Osteocyte (in vitro differentiated cells): ENCODE results near the gene MTOR. TPM values are rescaled to one million over a fixed set of nuclear protein-coding genes. Genes with fewer than 3 reads are reported as not detected.

Experiments used
- DNase-seq: peaks from one replicate; pipeline ENCODE4 v3.0.0; 2021; ENCODE audit warnings: mixed read lengths; ENCODE audit not compliant: unreplicated experiment; ENCODE audit errors: extremely low spot score
- H3K27ac Mint-ChIP-seq: one replicate; pipeline ENCODE4 v1.8.0; 2021; ENCODE audit warnings: mild to moderate bottlenecking, mixed read lengths; ENCODE audit not compliant: unreplicated experiment
- H3K27me3 Mint-ChIP-seq: one replicate; pipeline ENCODE4 v1.8.0; 2021; ENCODE audit warnings: mixed read lengths; ENCODE audit not compliant: unreplicated experiment
- H3K36me3 Mint-ChIP-seq: one replicate; pipeline ENCODE4 v1.8.0; 2021; ENCODE audit warnings: mixed read lengths; ENCODE audit not compliant: unreplicated experiment
- H3K4me1 Mint-ChIP-seq: one replicate; pipeline ENCODE4 v1.8.0; 2021; ENCODE audit warnings: mixed read lengths; ENCODE audit not compliant: unreplicated experiment
- H3K4me3 Mint-ChIP-seq: one replicate; pipeline ENCODE4 v1.8.0; 2021; ENCODE audit warnings: mild to moderate bottlenecking, moderate library complexity, mixed read lengths; ENCODE audit not compliant: unreplicated experiment
- H3K9me3 Mint-ChIP-seq: one replicate; pipeline ENCODE4 v1.8.0; 2021; ENCODE audit warnings: mixed read lengths; ENCODE audit not compliant: unreplicated experiment
- CTCF ChIP-seq: fragments of 200-600 bp; sonication (generic); IDR thresholded peaks from 2 replicates; pipeline ENCODE4 v1.5.0; 2021; ENCODE audit warnings: antibody characterized with exemption, mild to moderate bottlenecking, moderate library complexity
- total RNA-seq: library from RNA; stranded (reverse); gene quantifications from 2 replicates; pipeline ENCODE4 v1.2.1, GENCODE V29; 2021

MTOR gene
- total RNA-seq, 1 donor from 2014 or later, result 42.1 TPM

DNA sequence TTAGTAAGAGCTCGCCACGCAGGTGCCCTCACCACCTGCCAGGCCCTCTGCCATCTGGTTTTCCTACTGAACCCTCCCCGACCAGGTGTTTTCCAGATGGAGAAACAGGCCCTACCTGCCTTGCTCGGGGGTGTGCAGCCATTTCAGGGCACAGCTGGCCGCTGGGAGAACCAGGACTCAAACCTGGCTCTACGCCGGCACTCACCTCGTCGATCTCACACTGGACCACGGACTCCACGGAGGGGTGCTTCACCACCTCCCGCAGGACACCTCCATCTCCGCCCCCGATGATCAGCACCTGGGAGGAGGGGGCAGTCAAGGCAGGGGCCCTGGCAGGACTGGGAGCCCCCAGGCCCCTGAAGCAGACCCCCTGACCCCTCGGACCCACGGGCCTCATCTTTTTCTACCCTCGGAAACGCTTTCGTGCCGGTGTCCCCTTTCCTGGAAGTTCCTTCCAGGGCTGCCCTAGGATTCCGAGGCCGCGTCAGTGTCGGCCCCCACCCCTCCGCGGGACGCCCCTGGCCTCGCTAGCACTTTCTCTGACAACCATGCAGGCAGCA lies 203.7 kb downstream of the MTOR start:
- TF ChIP-seq CTCF, result no peak
- H3K9me3 Mint-ChIP-seq, result no peaks in the 10 kb centered on the region
- H3K36me3 Mint-ChIP-seq, result peaks cover 11% of the 10 kb centered on the region
- no peaks in the 10 kb centered on the region for H3K27me3 Mint-ChIP-seq
- H3K4me3 Mint-ChIP-seq, result peak overlapping the region; percentile 94
- H3K4me1 Mint-ChIP-seq, result peaks cover 16% of the 10 kb centered on the region
- no peak for DNase-seq
- peak overlapping the region; percentile 77 for H3K27ac Mint-ChIP-seq

DNA sequence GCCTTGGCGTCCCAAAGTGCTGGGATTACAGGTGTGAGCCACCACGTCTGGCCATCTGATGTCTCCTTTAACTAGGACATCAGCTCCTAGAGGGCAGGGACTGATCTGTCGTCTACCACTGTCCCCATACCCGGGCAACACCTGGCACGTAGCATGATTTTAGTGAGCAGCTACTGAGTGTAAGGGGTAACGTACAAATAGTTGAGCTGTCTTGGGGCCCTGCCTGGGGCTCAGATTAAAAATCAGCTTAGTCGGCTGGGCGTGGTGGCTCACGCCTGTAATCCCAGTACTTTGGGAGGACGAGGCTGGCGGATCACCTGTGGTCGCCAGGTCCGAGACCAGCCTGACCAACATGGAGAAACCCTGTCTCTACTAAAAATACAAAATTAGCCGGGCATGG lies 204.3 kb downstream of the MTOR start:
- Mint-ChIP-seq H3K4me1 (peaks cover 16% of the 10 kb centered on the region), H3K4me3 (peak overlapping the region; percentile 94), H3K36me3 (peaks cover 8% of the 10 kb centered on the region), H3K9me3 (no peaks in the 10 kb centered on the region), H3K27ac (no peak overlapping the region), H3K27me3 (no peaks in the 10 kb centered on the region)
- no peak for DNase-seq
- TF ChIP-seq CTCF, result no peak

DNA sequence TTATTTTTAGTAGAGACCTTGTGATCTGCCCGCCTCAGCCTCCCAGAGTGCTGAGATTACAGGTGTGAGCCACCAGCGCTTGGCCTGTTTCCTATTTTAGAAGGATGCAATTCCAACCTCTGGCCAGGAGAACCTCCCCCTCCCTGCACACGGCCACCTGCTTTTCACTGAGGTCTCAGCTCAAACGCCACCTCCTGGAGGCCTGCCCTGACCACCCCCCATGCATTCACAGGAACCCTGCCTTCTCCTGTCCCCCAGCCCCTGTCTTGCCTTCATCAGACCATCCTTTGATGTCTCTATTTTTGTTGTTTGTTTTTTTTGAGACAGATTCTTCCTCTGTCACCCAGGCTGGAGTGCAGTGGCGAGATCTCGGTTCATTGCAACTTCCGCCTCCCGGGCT lies 204.9 kb downstream of the MTOR start:
- Mint-ChIP-seq H3K27ac (no peak overlapping the region), H3K4me1 (peaks cover 16% of the 10 kb centered on the region), H3K4me3 (peak overlapping the region; percentile 22), H3K9me3 (no peaks in the 10 kb centered on the region), H3K27me3 (no peaks in the 10 kb centered on the region), H3K36me3 (peaks cover 7% of the 10 kb centered on the region)
- no peak for DNase-seq
- TF ChIP-seq CTCF, result no peak

Other genes starting within 250 kb of the MTOR start
- 117 and 119 TPM in 2 replicates for gene TARDBP, start 249.9 kb downstream of the MTOR start, total RNA-seq
- not detected in 2 replicates for gene MASP2, start 215.3 kb downstream of the MTOR start, total RNA-seq
- 112 and 117 TPM in 2 replicates for gene SRM, start 202.5 kb downstream of the MTOR start, total RNA-seq
- 66.1 and 66.3 TPM in 2 replicates for gene EXOSC10, start 162.7 kb downstream of the MTOR start, total RNA-seq
- gene ANGPTL7, start 73.2 kb downstream of the MTOR start, total RNA-seq, result not detected in 2 replicates
- gene UBIAD1, start 10.6 kb upstream of the MTOR start, total RNA-seq, result 19.0 and 21.2 TPM in 2 replicates
- 0.21 and 0.43 TPM in 2 replicates for gene DISP3, start 216.6 kb upstream of the MTOR start, total RNA-seq